ENCODE results near the gene TICAM2. TPM values are rescaled to one million over a fixed set of nuclear protein-coding genes. Genes with fewer than 3 reads are reported as not detected.

The TICAM2 gene
- total RNA-seq, 2 donors from 2014 or later, result 0.67 to 1.1 TPM

DNA sequence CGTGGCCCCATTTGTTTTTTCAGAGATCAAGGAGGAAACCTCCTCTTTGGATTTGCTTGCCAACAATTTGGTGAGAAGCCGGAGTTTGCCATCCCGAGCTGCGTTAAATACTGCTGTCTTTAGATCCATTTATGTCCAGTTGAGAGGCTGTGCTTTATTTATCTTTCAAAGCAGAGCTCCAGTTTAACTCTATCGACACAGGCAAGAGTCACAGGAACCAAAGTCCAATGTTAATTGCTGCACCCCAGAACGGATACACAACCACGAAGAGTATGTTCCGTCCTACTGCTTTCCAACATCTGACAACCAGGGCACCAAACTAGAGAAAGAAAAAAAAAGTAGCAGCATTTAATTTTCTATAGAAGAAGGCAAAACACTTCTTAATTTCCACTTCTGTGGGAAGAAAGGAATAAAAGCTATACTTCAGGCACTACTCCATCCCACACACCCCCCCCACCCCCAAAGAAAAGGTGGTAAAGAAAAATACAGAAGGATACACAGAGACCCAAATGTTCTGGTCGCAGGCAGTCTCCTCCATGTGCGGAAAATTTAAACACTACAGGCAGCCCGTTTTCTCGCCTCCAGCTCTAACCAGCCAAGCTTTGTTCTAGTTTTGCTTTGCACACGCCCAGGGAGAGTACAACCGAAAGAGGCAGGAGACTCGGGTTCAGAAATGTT lies 58.8 kb downstream of the TICAM2 start:
- Histone ChIP-seq H3K4me1 (peaks cover 0 to 38% of the 10 kb centered on the region in 2 donors), H3K36me3 (peaks cover 30% of the 10 kb centered on the region), H3K4me3 (peak overlapping the region; percentile 86 to 87), H3K27ac (peak overlapping the region; percentile 98 to 99), H3K27me3 (no peaks in the 10 kb centered on the region), H3K9me3 (peaks cover 0 to 8% of the 10 kb centered on the region in 2 donors)
- TF ChIP-seq, protein P1, sequence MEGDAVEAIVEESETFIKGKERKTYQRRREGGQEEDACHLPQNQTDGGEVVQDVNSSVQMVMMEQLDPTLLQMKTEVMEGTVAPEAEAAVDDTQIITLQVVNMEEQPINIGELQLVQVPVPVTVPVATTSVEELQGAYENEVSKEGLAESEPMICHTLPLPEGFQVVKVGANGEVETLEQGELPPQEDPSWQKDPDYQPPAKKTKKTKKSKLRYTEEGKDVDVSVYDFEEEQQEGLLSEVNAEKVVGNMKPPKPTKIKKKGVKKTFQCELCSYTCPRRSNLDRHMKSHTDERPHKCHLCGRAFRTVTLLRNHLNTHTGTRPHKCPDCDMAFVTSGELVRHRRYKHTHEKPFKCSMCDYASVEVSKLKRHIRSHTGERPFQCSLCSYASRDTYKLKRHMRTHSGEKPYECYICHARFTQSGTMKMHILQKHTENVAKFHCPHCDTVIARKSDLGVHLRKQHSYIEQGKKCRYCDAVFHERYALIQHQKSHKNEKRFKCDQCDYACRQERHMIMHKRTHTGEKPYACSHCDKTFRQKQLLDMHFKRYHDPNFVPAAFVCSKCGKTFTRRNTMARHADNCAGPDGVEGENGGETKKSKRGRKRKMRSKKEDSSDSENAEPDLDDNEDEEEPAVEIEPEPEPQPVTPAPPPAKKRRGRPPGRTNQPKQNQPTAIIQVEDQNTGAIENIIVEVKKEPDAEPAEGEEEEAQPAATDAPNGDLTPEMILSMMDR (IDR thresholded peaks at IDR 0.05), result no peak
- no peak for DNase-seq (ENCODE audit: low spot score)

DNA sequence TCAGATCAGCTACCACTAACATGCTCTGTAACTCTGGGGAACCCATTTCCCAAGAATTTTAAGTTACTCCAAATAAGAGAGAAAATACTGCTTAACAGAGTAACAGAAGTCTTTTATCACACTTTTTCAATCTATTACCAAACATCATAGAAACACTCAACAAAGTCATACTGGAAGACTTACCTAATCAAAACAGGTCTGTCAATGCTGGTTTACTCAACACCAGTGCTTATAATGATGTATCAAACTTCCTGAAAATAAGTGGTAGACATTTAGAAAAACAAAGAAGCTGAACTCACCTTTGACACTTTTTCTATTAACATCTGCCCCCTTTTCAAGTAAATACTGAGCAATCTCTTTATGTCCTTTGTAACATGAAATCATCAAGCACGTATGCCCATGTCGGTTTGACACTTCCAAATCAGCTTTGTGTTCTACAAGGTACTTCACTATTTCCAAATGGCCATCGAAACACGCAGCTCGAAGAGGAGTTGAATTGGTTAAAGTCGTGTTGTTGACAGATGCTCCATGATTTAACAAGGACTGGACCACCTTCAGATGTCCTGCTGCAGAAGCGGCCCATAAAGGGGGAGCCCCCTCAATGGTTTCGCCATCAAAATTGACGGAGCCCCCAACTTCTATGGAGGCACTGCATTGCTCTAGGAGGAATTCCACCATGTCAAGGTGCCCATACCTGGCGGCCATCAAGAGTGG lies 59.5 kb downstream of the TICAM2 start:
- H3K27ac ChIP-seq, result peak overlapping the region; percentile 98 to 99
- H3K27me3 ChIP-seq, result no peaks in the 10 kb centered on the region
- DNase-seq (ENCODE audit: low spot score), result no peak
- H3K4me3 ChIP-seq, result peak overlapping the region; percentile 86 to 87
- peaks cover 32% of the 10 kb centered on the region for H3K36me3 ChIP-seq
- peaks cover 0 to 45% of the 10 kb centered on the region in 2 donors for H3K4me1 ChIP-seq
- TF ChIP-seq, protein P1 (IDR thresholded peaks at IDR 0.05), result no peak
- H3K9me3 ChIP-seq, result peaks cover 0 to 8% of the 10 kb centered on the region in 2 donors

DNA sequence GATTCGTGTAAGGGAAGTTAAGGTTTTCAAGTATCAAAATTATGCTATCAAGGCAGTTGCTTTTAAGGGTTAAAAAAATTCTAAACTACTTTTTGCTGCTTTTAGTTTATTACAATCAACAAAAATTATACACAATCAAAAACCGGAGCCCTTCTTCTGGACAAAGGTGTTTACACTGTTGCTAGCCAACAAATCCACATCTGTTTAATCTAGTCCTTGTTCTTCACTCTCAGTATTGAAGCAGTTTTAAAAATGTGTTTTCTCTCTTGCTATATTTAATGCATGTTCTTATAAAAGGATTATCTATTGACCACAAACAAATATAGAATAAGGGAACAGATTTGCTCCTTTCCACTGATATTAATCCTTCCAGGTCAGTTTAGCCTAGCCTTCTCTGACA lies 60.2 kb downstream of the TICAM2 start:
- Histone ChIP-seq H3K9me3 (peaks cover 0 to 8% of the 10 kb centered on the region in 2 donors), H3K27ac (peak overlapping the region; percentile 98 to 99), H3K36me3 (peaks cover 32% of the 10 kb centered on the region), H3K27me3 (no peaks in the 10 kb centered on the region), H3K4me3 (peak overlapping the region; percentile 86 to 87), H3K4me1 (peaks cover 0 to 52% of the 10 kb centered on the region in 2 donors)
- TF ChIP-seq, protein P1 (IDR thresholded peaks at IDR 0.05), result no peak
- DNase-seq (ENCODE audit: low spot score), result no peak

DNA sequence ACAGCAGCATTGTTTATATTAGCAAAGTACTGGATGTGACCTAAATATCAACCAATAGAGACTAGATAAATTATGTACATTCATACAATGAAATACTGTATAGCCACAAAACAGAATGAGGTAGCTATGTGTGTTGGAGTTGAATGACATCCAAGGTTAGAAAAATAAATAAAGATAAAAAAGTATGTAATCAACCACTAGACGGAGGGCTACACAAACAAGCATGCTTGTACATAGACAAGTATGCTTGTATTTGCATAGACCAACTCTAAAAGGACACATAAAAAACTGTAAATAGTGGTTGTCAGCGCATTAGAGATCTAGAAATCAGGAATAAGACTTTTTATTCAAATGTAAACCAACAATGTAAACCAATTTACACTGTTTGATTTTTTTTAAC lies 60.7 kb downstream of the TICAM2 start:
- H3K27ac ChIP-seq, result peak overlapping the region; percentile 98 to 99
- peak overlapping the region; percentile 86 to 87 for H3K4me3 ChIP-seq
- peaks cover 0 to 57% of the 10 kb centered on the region in 2 donors for H3K4me1 ChIP-seq
- no peak for DNase-seq (ENCODE audit: low spot score)
- peaks cover 0 to 8% of the 10 kb centered on the region in 2 donors for H3K9me3 ChIP-seq
- H3K27me3 ChIP-seq, result no peaks in the 10 kb centered on the region
- TF ChIP-seq, protein P1 (IDR thresholded peaks at IDR 0.05), result no peak
- peaks cover 32% of the 10 kb centered on the region for H3K36me3 ChIP-seq

DNA sequence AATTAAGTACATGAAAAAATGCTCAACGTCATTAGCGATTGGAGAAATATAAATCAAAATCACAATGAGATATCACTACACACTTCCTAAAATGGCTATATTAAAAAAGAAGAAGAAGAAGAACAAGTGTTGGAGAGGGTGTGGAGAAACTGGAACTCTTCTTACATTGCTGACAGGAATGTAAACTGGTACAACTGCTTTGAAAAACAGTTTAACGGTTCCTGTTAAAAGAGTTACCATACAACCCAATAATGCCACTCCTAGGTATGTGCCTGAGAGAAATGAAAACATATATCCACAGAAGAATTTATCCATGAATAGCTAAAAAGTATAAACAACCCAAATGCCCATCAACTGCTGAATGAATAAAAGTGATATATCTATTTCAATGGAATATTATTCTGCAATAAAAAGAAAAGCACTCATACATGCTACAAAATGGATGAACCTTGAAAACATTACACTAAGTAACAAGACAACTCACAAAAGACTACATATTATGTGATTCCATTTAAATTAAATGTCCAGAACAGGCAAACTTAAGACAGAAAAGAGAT lies 66.7 kb downstream of the TICAM2 start:
- peaks cover 0 to 89% of the 10 kb centered on the region in 2 donors for H3K4me1 ChIP-seq
- no peaks in the 10 kb centered on the region for H3K27me3 ChIP-seq
- no peak overlapping the region for H3K27ac ChIP-seq
- no peak for DNase-seq (ENCODE audit: low spot score)
- H3K36me3 ChIP-seq, result peaks cover 17% of the 10 kb centered on the region
- H3K4me3 ChIP-seq, result no peak overlapping the region
- H3K9me3 ChIP-seq, result no peaks in the 10 kb centered on the region
- TF ChIP-seq, protein P1 (IDR thresholded peaks at IDR 0.05), result no peak

All from right atrium auricular region (tissue), 2 donors.